Measurements from ENCODE around the gene SLC22A12.

The SLC22A12 gene

GRCh38 chr11:64568584-64569140 lies 22.4 kb upstream of the SLC22A12 start:
- Histone ChIP-seq H3K36me3 (no peaks in the 10 kb centered on the region), H3K4me1 (no peaks in the 10 kb centered on the region), H3K27ac (no peak overlapping the region), H3K4me3 (no peak overlapping the region), H3K9me3 (no peaks in the 10 kb centered on the region), H3K27me3 (peaks cover 0 to 12% of the 10 kb centered on the region in 2 donors)
- intact Hi-C loops (cut with DNase I; ENCODE audit: low total_unique reads), result no loop called here
- TF ChIP-seq, protein P1, sequence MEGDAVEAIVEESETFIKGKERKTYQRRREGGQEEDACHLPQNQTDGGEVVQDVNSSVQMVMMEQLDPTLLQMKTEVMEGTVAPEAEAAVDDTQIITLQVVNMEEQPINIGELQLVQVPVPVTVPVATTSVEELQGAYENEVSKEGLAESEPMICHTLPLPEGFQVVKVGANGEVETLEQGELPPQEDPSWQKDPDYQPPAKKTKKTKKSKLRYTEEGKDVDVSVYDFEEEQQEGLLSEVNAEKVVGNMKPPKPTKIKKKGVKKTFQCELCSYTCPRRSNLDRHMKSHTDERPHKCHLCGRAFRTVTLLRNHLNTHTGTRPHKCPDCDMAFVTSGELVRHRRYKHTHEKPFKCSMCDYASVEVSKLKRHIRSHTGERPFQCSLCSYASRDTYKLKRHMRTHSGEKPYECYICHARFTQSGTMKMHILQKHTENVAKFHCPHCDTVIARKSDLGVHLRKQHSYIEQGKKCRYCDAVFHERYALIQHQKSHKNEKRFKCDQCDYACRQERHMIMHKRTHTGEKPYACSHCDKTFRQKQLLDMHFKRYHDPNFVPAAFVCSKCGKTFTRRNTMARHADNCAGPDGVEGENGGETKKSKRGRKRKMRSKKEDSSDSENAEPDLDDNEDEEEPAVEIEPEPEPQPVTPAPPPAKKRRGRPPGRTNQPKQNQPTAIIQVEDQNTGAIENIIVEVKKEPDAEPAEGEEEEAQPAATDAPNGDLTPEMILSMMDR (IDR thresholded peaks at IDR 0.05), result no peak
- DNase-seq, result no peak

GRCh38 chr11:64569300-64569970 lies 21.6 kb upstream of the SLC22A12 start:
- no peaks in the 10 kb centered on the region for H3K36me3 ChIP-seq
- no peak overlapping the region for H3K27ac ChIP-seq
- intact Hi-C loops (cut with DNase I; ENCODE audit: low total_unique reads), result no loop called here
- peak; percentile 15 to 38 for DNase-seq
- TF ChIP-seq, protein P1 (IDR thresholded peaks at IDR 0.05), result no peak
- no peaks in the 10 kb centered on the region for H3K9me3 ChIP-seq
- H3K27me3 ChIP-seq, result peaks cover 0 to 12% of the 10 kb centered on the region in 2 donors
- H3K4me1 ChIP-seq, result no peaks in the 10 kb centered on the region
- H3K4me3 ChIP-seq, result no peak overlapping the region

- H3K4me1 ChIP-seq, result no peaks in the 10 kb centered on the region
- no peaks in the 10 kb centered on the region for H3K36me3 ChIP-seq
- no peaks in the 10 kb centered on the region for H3K9me3 ChIP-seq
- H3K27me3 ChIP-seq, result peaks cover 0 to 12% of the 10 kb centered on the region in 2 donors
- no peak overlapping the region for H3K27ac ChIP-seq
- intact Hi-C loops (cut with DNase I; ENCODE audit: low total_unique reads), result no loop called here
- TF ChIP-seq, protein P1 (IDR thresholded peaks at IDR 0.05), result no peak
- no peak for DNase-seq
- no peak overlapping the region for H3K4me3 ChIP-seq
These were observed 20.7 kb upstream of the SLC22A12 start for GRCh38 chr11:64570341-64570740.

DNA sequence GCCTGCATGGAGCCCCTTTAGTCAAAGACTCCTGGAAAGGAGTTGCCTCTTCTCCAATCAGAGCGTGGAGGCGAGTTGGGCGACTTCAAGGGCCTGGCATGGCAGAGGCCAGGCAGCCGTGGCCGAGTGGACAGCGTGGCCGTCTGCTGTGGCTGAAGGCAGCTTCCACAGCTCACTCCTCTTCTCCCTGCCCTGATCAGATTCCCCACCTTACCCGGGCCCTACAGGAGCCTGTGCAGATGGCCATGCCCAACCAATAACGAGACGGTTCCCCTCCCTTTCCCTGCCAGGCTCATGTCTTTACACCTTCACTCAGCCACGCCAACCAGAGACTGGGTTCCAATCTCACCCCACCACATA lies 20.0 kb upstream of the SLC22A12 start:
- peak in 1 of 2 donors; percentile 42 for DNase-seq
- Histone ChIP-seq H3K27ac (no peak overlapping the region), H3K36me3 (no peaks in the 10 kb centered on the region), H3K27me3 (peaks cover 0 to 12% of the 10 kb centered on the region in 2 donors), H3K4me3 (no peak overlapping the region), H3K4me1 (no peaks in the 10 kb centered on the region), H3K9me3 (no peaks in the 10 kb centered on the region)
- intact Hi-C loops (cut with DNase I; ENCODE audit: low total_unique reads), result no loop called here
- TF ChIP-seq, protein P1 (IDR thresholded peaks at IDR 0.05), result no peak

DNA sequence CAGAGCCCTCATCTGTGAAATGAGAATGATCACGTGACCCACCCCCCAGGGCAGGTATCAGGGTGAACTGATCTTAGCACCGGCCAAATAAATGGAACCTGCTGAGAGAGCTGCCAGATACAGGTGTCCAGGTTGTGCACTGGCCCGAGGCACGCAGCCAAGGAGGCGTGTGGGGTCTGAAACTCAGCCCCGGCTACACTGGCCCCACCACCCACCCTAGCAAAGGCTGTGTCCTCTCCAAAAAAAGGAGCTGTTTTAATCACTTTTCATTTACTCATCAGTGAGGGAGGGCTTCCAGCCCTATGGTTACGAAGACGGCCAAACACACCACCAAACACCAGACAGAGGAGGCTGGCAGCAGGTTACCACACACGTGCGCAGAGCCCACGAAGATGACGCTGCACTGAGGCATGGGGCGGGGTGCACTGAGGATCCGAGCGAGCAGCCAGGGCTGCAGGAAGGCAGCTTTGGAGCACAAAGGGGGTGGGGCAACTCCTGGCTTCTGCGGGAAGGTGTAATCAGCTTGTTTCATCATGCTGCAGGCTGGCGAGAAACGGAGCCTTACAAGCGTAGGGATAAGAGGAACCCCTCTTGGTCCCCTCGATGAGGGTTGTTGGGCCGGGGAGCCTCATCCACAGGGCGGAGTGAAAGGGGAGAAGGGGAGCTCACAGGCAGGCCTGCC lies 19.5 kb upstream of the SLC22A12 start:
- intact Hi-C loops (cut with DNase I; ENCODE audit: low total_unique reads), result no loop called here
- H3K36me3 ChIP-seq, result no peaks in the 10 kb centered on the region
- H3K4me1 ChIP-seq, result no peaks in the 10 kb centered on the region
- peaks cover 0 to 12% of the 10 kb centered on the region in 2 donors for H3K27me3 ChIP-seq
- H3K27ac ChIP-seq, result no peak overlapping the region
- no peak overlapping the region for H3K4me3 ChIP-seq
- peak in 1 of 2 donors; percentile 53 for DNase-seq
- TF ChIP-seq, protein P1 (IDR thresholded peaks at IDR 0.05), result no peak
- no peaks in the 10 kb centered on the region for H3K9me3 ChIP-seq
